ENCODE measurements around the gene ARHGAP5.

The ARHGAP5 gene

GRCh38 chr14:32171469-32171868 lies 94.4 kb downstream of the ARHGAP5 start:
- DNase-seq (ENCODE audit: low spot score): no peak

GRCh38 chr14:32183151-32184058 lies 106.3 kb downstream of the ARHGAP5 start:
- DNase-seq (ENCODE audit: low spot score): no peak

GRCh38 chr14:32185097-32185496 lies 108.0 kb downstream of the ARHGAP5 start:
- no peak for DNase-seq (ENCODE audit: low spot score)

- DNase-seq (ENCODE audit: low spot score): no peak
Measured at GRCh38 chr14:32186248-32186647, 109.1 kb downstream of the ARHGAP5 start.

GRCh38 chr14:32189811-32190210 lies 112.7 kb downstream of the ARHGAP5 start:
- no peak for DNase-seq (ENCODE audit: low spot score)

- DNase-seq (ENCODE audit: low spot score): no peak
Measured at GRCh38 chr14:32190673-32191072, 113.6 kb downstream of the ARHGAP5 start.

- no peak for DNase-seq (ENCODE audit: low spot score)
Measured at GRCh38 chr14:32192712-32193373, 115.7 kb downstream of the ARHGAP5 start.

GRCh38 chr14:32193532-32193931 lies 116.4 kb downstream of the ARHGAP5 start:
- no peak for DNase-seq (ENCODE audit: low spot score)

- no peak for DNase-seq (ENCODE audit: low spot score)
Measured at GRCh38 chr14:32195636-32196035, 118.5 kb downstream of the ARHGAP5 start.

- DNase-seq (ENCODE audit: low spot score): no peak
Measured at GRCh38 chr14:32197919-32198318, 120.8 kb downstream of the ARHGAP5 start.

GRCh38 chr14:32200368-32201192 lies 123.5 kb downstream of the ARHGAP5 start:
- peak; percentile 27 for DNase-seq (ENCODE audit: low spot score)

- no peak for DNase-seq (ENCODE audit: low spot score)
Measured at GRCh38 chr14:32201193-32201815, 124.2 kb downstream of the ARHGAP5 start.

GRCh38 chr14:32201816-32202490 lies 124.8 kb downstream of the ARHGAP5 start, which contains the start of gene RNU6-7:
Gene RNU6-7, plus strand, starts transcription at chr14:32202045.
- DNase-seq (ENCODE audit: low spot score): no peak

GRCh38 chr14:32202491-32202997 lies 125.4 kb downstream of the ARHGAP5 start:
- DNase-seq (ENCODE audit: low spot score): no peak

GRCh38 chr14:32202998-32203882 lies 126.1 kb downstream of the ARHGAP5 start, which contains the start of gene RNU6-8:
Gene RNU6-8, minus strand, starts transcription at chr14:32203269.
- DNase-seq (ENCODE audit: low spot score): peak; percentile 84

GRCh38 chr14:32203928-32204357 lies 126.8 kb downstream of the ARHGAP5 start:
- DNase-seq (ENCODE audit: low spot score): peak; percentile 24

- DNase-seq (ENCODE audit: low spot score): no peak
Measured at GRCh38 chr14:32205554-32205953, 128.4 kb downstream of the ARHGAP5 start.

GRCh38 chr14:32205984-32206383 lies 128.9 kb downstream of the ARHGAP5 start:
- DNase-seq (ENCODE audit: low spot score): peak; percentile 1

GRCh38 chr14:32206552-32206951 lies 129.4 kb downstream of the ARHGAP5 start:
- DNase-seq (ENCODE audit: low spot score): no peak

GRCh38 chr14:32208490-32208889 lies 131.4 kb downstream of the ARHGAP5 start:
- no peak for DNase-seq (ENCODE audit: low spot score)
